ENCODE measurements around the gene CNGA2.

The CNGA2 gene

DNA sequence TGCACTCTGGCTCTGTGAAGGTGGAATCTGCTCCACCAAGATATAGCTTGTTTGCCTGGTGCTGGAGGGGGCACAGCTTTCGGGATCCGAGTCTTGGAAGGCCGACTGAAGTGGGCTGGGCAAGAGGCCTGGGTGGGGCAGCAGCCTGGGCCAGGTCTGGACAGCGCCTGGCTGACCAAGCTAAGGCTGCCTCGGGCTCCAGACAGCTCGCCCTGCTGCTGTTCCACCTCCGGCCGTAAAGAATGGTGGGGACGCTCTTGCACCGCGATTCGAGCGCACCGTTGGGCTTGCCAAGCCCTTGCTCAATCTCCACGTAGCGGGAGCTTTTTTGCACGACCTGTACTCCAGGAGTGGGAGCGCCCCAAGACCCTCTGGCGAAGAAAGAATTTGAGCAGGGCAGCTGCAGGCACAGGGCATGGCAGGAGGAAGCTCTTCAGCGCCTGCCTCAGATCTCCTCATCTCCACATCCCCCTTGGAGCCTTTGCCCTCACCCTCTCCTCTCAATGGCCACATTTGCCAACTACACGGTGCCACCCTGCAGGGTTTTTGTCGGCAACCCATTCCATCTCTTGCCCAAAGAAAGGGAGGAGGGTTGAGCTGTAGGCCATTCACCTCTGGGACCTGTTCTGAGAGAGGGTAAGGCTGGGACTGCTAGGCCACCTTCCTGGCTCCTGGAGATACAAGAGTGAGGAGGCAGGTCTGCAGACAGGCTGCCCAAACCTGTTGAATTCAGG lies 18.9 kb downstream of the CNGA2 start:
- DNase-seq (ENCODE audit: low read depth): peak; percentile 27

- no peak for DNase-seq (ENCODE audit: low read depth)
Measured at GRCh38 chrX:151754047-151754429, 19.5 kb downstream of the CNGA2 start.

GRCh38 chrX:151754641-151755215 lies 20.2 kb downstream of the CNGA2 start:
- DNase-seq (ENCODE audit: low read depth): no peak

DNA sequence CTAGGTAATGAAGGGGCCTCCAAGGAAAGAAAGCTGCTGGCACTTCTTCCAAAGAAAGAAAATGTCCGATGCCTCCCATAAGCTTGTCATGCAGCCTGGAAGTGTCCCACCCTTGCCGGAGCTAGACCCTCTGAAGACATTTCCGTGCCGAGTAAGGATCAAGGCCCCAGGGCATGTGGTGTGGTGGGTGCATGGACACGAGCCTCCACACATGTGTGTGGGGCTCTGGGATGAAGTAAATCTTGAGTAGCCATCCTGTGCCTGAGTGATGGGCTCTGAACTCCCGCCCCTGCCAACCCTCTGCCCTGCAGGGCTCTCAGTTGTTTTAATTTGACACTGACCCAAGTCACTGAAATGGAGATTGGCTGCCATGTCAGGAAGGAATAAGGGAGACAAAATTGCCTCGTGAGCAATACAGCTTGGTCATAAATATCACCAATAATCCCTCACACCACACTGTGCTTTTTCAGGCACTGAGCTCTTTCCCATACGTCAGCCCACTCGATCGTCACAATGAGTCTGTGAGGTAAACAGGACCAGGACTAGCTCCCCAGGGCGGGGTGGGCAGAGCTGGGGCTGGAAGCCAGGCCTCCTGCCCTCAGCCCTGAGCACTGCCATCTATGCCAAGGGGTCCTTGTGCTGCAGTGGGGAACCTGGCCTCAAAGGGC lies 24.6 kb downstream of the CNGA2 start:
- no peak for DNase-seq (ENCODE audit: low read depth)

DNA sequence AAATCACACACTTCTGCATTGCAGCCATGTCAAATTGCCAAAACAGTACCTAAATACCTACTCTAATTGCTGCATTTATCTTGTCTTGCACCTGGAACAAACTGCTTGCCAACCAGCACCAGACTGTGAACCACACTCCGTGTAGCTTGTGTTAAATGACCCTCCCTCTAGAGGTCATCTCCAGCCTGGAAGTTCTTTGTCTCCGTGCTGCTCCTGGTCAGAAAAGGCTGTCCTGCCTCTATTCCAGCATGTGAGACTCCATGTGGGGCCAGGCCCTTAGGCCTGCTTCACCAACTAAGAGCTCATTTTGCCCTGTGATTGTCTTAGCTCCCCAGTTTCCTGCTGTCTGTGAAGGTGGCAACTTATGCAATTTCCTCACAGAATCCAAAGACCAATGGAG lies 28.3 kb downstream of the CNGA2 start:
- no peak for DNase-seq (ENCODE audit: low read depth)

GRCh38 chrX:151763711-151764110 lies 29.2 kb downstream of the CNGA2 start:
- DNase-seq (ENCODE audit: low read depth): no peak

- DNase-seq (ENCODE audit: low read depth): no peak
Measured at GRCh38 chrX:151765026-151765425, 30.5 kb downstream of the CNGA2 start.

- no peak for DNase-seq (ENCODE audit: low read depth)
Measured at GRCh38 chrX:151771726-151772125, 37.2 kb downstream of the CNGA2 start.

DNA sequence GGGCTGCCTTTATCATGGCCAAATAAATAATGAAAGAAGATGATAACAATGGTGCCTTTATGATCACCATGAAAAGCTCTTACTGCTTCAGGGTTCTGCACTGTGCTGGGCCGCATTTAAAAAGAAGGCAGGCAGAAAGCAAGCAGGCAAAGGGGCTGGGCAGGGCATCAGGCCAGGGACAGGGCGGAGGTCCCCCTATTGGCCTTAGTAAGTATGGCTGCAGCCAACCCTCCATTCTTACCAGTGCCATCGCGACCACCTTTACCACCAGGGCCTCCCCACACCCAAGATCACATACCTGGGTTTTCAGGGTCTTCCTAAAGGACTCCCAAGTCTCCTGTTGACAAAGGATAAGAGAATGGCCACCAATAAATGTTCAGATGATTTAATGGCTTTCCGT lies 38.9 kb downstream of the CNGA2 start:
- no peak for DNase-seq (ENCODE audit: low read depth)

DNA sequence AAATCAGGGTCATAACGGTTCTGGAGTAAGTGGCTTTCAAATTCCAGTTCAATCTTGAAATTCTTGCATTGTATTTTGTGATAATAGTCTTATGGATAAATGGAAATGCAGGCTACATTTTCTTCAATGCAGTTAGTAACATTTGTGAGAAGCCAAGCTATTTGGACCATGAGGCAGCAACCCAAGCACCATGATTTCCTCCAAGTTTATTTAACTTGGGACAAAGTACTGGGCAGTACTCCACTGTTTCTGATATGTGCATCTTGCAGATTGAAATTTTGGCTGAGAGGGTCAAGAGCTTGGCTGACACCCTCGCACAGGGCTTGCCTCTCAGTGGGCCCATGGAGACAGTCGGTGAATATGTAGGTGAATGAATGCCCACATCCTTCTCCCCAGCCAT lies 39.9 kb downstream of the CNGA2 start:
- DNase-seq (ENCODE audit: low read depth): no peak

GRCh38 chrX:151776181-151776731 lies 41.7 kb downstream of the CNGA2 start:
- DNase-seq (ENCODE audit: low read depth): no peak

- no peak for DNase-seq (ENCODE audit: low read depth)
Measured at GRCh38 chrX:151776936-151777335, 42.4 kb downstream of the CNGA2 start.

DNA sequence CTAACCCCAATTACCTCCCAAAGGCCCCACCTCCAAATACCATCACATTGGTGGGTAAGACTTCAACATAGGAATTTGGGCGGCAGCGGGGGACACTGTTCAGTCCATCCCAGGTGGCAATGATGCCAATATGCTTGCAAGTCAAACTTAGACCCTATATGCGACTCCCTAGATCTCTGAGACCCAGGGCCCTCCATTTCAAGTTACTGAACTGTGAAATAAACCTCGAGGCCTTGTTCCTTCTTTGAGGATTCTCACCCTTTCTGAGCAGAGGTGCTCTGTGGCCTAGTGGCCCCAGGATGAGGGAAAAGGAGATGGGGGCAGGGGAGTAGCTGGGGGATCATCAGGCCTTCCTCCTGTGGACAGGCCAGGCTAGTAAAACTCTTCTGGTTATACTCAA lies 44.7 kb downstream of the CNGA2 start:
- no peak for DNase-seq (ENCODE audit: low read depth)

- DNase-seq (ENCODE audit: low read depth): no peak
Measured at GRCh38 chrX:151780621-151781020, 46.1 kb downstream of the CNGA2 start.

- peak; percentile 57 for DNase-seq (ENCODE audit: low read depth)
Measured at GRCh38 chrX:151789179-151789800, 54.7 kb downstream of the CNGA2 start.

DNA sequence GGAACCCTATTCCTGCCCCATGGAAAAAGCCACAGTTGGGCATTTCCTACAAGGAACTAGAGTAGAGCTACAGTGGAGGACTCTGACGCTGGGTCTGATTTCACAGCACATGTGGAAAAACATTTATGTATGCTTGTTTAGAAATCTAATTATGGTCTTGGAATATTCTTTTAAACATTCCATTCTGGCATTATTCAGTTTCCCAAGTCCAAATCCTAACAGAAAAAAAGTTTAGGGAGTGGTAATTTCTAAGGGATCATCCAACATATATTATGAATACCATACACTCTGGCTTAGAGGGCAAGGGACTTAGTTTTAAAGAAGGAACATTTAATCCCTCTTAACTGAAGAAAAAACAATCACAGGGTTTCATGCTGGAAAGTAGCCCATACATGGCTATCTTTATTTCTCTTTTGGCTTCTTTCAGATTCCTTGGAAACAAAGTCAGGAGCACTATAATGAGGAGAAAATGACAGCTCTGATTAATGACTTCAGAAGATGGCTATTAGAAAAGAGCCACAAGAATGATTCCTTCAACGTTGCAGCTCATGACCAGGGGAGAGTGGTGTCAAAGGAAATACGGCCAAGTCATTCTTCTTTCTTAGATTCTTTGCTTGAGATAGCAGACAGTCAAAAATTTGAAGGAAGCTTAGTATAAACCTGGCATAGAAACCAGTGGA lies 56.1 kb downstream of the CNGA2 start:
- peak; percentile 37 for DNase-seq (ENCODE audit: low read depth)

GRCh38 chrX:151791961-151792360 lies 57.4 kb downstream of the CNGA2 start:
- no peak for DNase-seq (ENCODE audit: low read depth)

- DNase-seq (ENCODE audit: low read depth): no peak
Measured at GRCh38 chrX:151792505-151792904, 58.0 kb downstream of the CNGA2 start.

DNA sequence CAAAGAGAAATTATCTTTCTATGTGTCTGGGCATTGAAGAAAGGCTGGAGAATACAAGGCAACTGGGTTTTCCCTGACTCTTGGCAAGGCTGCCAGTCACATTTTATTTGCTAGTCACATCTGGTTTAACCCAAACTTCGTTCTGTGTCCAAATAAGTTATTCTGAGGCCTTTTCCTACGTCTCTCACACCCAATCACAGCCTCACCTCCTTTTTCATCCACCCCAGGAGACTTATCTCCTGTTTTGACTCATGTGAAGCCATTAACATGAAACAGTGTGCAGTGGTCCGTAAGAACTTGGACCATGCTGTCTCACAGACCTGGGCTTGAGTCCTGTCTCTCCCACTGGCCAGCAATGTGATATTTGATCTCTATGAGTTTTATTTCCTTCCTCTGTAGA lies 59.3 kb downstream of the CNGA2 start:
- DNase-seq (ENCODE audit: low read depth): no peak

Data from amniotic epithelial cell (primary cell).